Heart right ventricle (tissue), 16 donors: ENCODE data around the gene PI4KB. TPM values are rescaled to one million over a fixed set of nuclear protein-coding genes. Genes with fewer than 3 reads are reported as not detected.

Experiments
- ATAC-seq, 8 donors: fragments of 200-7000 bp; cut with Tn5 transposase; one replicate each; pipeline ENCODE4 v1.9.1; 2020; ENCODE audit warnings: mild to moderate bottlenecking in 8 of 8, moderate library complexity in 8 of 8, moderate number of reproducible peaks in 1 of 8
- DNase-seq, 2 donors: peaks; one replicate each; pipeline ENCODE4 v3.0.0-alpha.2; 2020
- H3K27ac ChIP-seq, 10 donors: fragments of 200-600 bp; sonication (generic) in 2 of 10; one replicate each; pipeline versions ENCODE4 v1.5.0 to v1.8.0; 2020 to 2022; ENCODE audit warnings: mild to moderate bottlenecking in 3 of 10
- H3K27me3 ChIP-seq, 7 donors: fragments of 200-600 bp; one replicate each; pipeline ENCODE4 v1.8.0; 2021 to 2022; ENCODE audit warnings: mild to moderate bottlenecking in 2 of 7
- H3K36me3 ChIP-seq, 9 donors: fragments of 200-600 bp; sonication (generic) in 1 of 9; one replicate each; pipeline versions ENCODE4 v1.5.0 to v1.8.0; 2020 to 2022; ENCODE audit warnings: mild to moderate bottlenecking in 2 of 9
- H3K4me1 ChIP-seq, 9 donors: fragments of 200-600 bp; sonication (generic) in 1 of 9; one replicate each; pipeline versions ENCODE4 v1.5.0 to v1.8.0; 2020 to 2022; ENCODE audit warnings: mild to moderate bottlenecking in 4 of 9
- H3K4me3 ChIP-seq, 10 donors: fragments of 200-600 bp; sonication (generic) in 2 of 10; one replicate each; pipeline versions ENCODE4 v1.5.0 to v1.8.0; 2020 to 2022; ENCODE audit warnings: mild to moderate bottlenecking in 7 of 10, moderate library complexity in 2 of 10
- H3K9me3 ChIP-seq, 11 donors: fragments of 200-600 bp in 10 of 11; sonication (generic) in 2 of 11; one replicate each; pipeline versions ENCODE4 v1.5.0 to v1.8.0; 2013 to 2022; ENCODE audit warnings: mild to moderate bottlenecking in 2 of 11, control low read depth in 1 of 11, moderate library complexity in 1 of 11
- CTCF ChIP-seq, 9 donors: fragments of 200-600 bp; sonication (generic) in 2 of 9; IDR thresholded peaks; one replicate each; pipeline versions ENCODE4 v1.5.0 to v1.8.0; 2021 to 2022; ENCODE audit warnings: antibody characterized with exemption in 9 of 9, mild to moderate bottlenecking in 5 of 9, moderate library complexity in 1 of 9
- WGBS, 2 donors: extraction: QIAGEN DNeasy Blood & Tissue Kit; methylation state at CpG; one replicate each; pipeline ENCODE4 v1.1.7; 2013; ENCODE audit warnings: inconsistent platforms in 1 of 2; 5-methylcytosine and 5-hydroxymethylcytosine counted together
- intact Hi-C, 10 donors: fragments of 100-400 bp; cut with DNase I; formaldehyde crosslinking; loops; one replicate each; pipeline versions ENCODE4 v1.11.1 to v1.14.2; 2022
- polyA plus RNA-seq, 2 donors: library from polyadenylated mRNA; stranded (reverse); fragments of 200-250 nt; gene quantifications; one replicate each; pipeline ENCODE4 v1.2.3, GENCODE V29; 2013
- total RNA-seq, 10 donors: library from RNA; stranded (reverse); fragmentation: NEBNext Ultra II Directional in 3 of 10; extraction: Animal tissue kit (Norgen Biotek cat#: 25700) in 3 of 10; gene quantifications; one replicate each; pipeline versions ENCODE4 v1.2.1 to v1.2.4, GENCODE V29; 2021 to 2023
- donor health status: Arrhythmogenic right ventricular cardiomyopathy.
- donor health status: ischemic (EF 13 %, LVEDD 7.1; RV severe dilation, severe dysfunction).
- donor health status: healthy with polysubstance abuse.
- donor health status: DM: no; HTN: yes; CAD: no.
- donor health status: DM: no; HTN: no; CAD: no.
- donor health status: ischemic (EF 25% LVEDD 6.9; RV normal size, moderate dysfunction).
- donor health status: ischemic (EF 25% LVEDD 5.7; RV mildly dilated, moderate dysfunction).
- donor health status: healthy.
- donor health status: DM: yes; HTN: yes; CAD: no.
- donor health status: Ischemic cardiomyopathy.
- donor health status: ischemic (EF 35%, LVEDD 5.7; RV mildly dilated, moderate dysfunction).
- donor health status: nonischemic (EF 11% LVEDD 7.7; RV severe dilation, severe dysfunction).
- donor health status: DM: yes; HTN: yes; CAD: no.
- donor health status: PGD.
- donor health status: ischemic (EF 29% LVEDD 5.4; RV normal size, mild dysfunction).
- donor health status: nonischemic (EF 23%, LVEDD 6.1; RV moderate dilation, normal function).

The PI4KB gene
- total and polyA plus RNA-seq, 12 donors = 17.6 to 52.1 (median 40.2) TPM

- no peak for TF ChIP-seq CTCF (IDR thresholded peaks at IDR 0.05)
- Histone ChIP-seq H3K4me1 (peaks cover 38 to 66% (median 62%) of the 10 kb centered on the region in 9 donors), H3K27ac (peak overlapping the region in 9 of 10 donors; percentile 55 to 91 (median 70)), H3K27me3 (no peaks in the 10 kb centered on the region), H3K9me3 (no peaks in the 10 kb centered on the region), H3K4me3 (no peak overlapping the region), H3K36me3 (peaks cover 0 to 98% (median 41%) of the 10 kb centered on the region in 9 donors)
- intact Hi-C loops = loop anchor here in 5 of 10 donors (2.0 to 10.0 kb wide), 5 partner anchors 17 to 87 kb away; partner anchors contain the start of genes PSMB4 (in 4 of the 5) and PI4KB (in 1 of the 5)
- DNase-seq (peak in 1 of 2 donors; percentile 43), ATAC-seq (peak in 7 of 8 donors; percentile 12 to 51 (median 28))
- WGBS, 2 donors = 59 to 63% methylated on average over 7 of the region's 7 CpGs
Measured at GRCh38 chr1:151309811-151310323, 17.3 kb downstream of the PI4KB start.

- Histone ChIP-seq H3K4me3 (no peak overlapping the region), H3K27ac (no peak overlapping the region), H3K27me3 (no peaks in the 10 kb centered on the region), H3K4me1 (peaks cover 0 to 1% (median 0%) of the 10 kb centered on the region in 9 donors), H3K9me3 (no peaks in the 10 kb centered on the region), H3K36me3 (peaks cover 0 to 100% (median 85%) of the 10 kb centered on the region in 9 donors)
- intact Hi-C loops = no loop called here
- no peak for ATAC-seq
- no peak for DNase-seq
- no peak for TF ChIP-seq CTCF (IDR thresholded peaks at IDR 0.05)
- 92 to 94% methylated on average over 2 of the region's 2 CpGs for WGBS, 2 donors
Measured at GRCh38 chr1:151294742-151295462, 32.3 kb downstream of the PI4KB start.

GRCh38 chr1:151293093-151293492 lies 34.1 kb downstream of the PI4KB start:
- DNase-seq (no peak), ATAC-seq (peak in 1 of 8 donors; percentile 6)
- Histone ChIP-seq H3K27me3 (no peaks in the 10 kb centered on the region), H3K27ac (no peak overlapping the region), H3K4me3 (no peak overlapping the region), H3K9me3 (no peaks in the 10 kb centered on the region), H3K36me3 (peaks cover 0 to 100% (median 82%) of the 10 kb centered on the region in 9 donors), H3K4me1 (peaks cover 0 to 7% (median 0%) of the 10 kb centered on the region in 9 donors)
- 84 to 85% methylated on average over 6 of the region's 6 CpGs for WGBS, 2 donors
- intact Hi-C loops = no loop called here
- TF ChIP-seq CTCF (IDR thresholded peaks at IDR 0.05) = no peak

GRCh38 chr1:151292207-151293030 lies 34.8 kb downstream of the PI4KB start:
- Histone ChIP-seq H3K9me3 (no peaks in the 10 kb centered on the region), H3K27me3 (no peaks in the 10 kb centered on the region), H3K4me1 (peaks cover 0 to 7% (median 0%) of the 10 kb centered on the region in 9 donors), H3K36me3 (peaks cover 0 to 100% (median 84%) of the 10 kb centered on the region in 9 donors), H3K4me3 (no peak overlapping the region), H3K27ac (no peak overlapping the region)
- no peak for TF ChIP-seq CTCF (IDR thresholded peaks at IDR 0.05)
- ATAC-seq = peak in 1 of 8 donors; percentile 13
- no peak for DNase-seq
- WGBS, 2 donors = 75 to 81% methylated on average over 13 of the region's 13 CpGs
- intact Hi-C loops = no loop called here
